GM19193 (cell line): Measurements from ENCODE around the gene RBM4.

Experiments used
- POLR2A ChIP-seq: IDR thresholded peaks from 4 replicates; pipeline ENCODE4 v1.6.1; 2011; ENCODE audit not compliant: insufficient read depth, insufficient read length; ENCODE audit errors: extremely low read depth

RBM4 gene

GRCh38 chr11:66637557-66638176 is 836 bp upstream of the RBM4 start:
- TF ChIP-seq POLR2A = no peak

GRCh38 chr11:66639066-66639813 is 737 bp downstream of the RBM4 start:
- no peak for TF ChIP-seq POLR2A

- TF ChIP-seq POLR2A = no peak
Observed at GRCh38 chr11:66641834-66642233, 3.3 kb downstream of the RBM4 start.

GRCh38 chr11:66643745-66644437 is 5.4 kb downstream of the RBM4 start:
- TF ChIP-seq POLR2A = no peak

GRCh38 chr11:66646828-66647227 is 8.3 kb downstream of the RBM4 start:
- no peak for TF ChIP-seq POLR2A

- no peak for TF ChIP-seq POLR2A
Observed at GRCh38 chr11:66649903-66650302, 11.4 kb downstream of the RBM4 start.

GRCh38 chr11:66651016-66651415 is 12.5 kb downstream of the RBM4 start:
- TF ChIP-seq POLR2A = no peak

- no peak for TF ChIP-seq POLR2A
Observed at GRCh38 chr11:66652651-66653050, 14.1 kb downstream of the RBM4 start.

- TF ChIP-seq POLR2A = no peak
Observed at GRCh38 chr11:66653123-66653522, 14.6 kb downstream of the RBM4 start.

GRCh38 chr11:66659763-66660162 is 21.3 kb downstream of the RBM4 start:
- TF ChIP-seq POLR2A = no peak

GRCh38 chr11:66663741-66664296 is 25.3 kb downstream of the RBM4 start:
- TF ChIP-seq POLR2A = no peak

GRCh38 chr11:66665369-66665768 is 26.9 kb downstream of the RBM4 start:
- TF ChIP-seq POLR2A = no peak

- TF ChIP-seq POLR2A = no peak
Observed at GRCh38 chr11:66670816-66671215, 32.3 kb downstream of the RBM4 start.

GRCh38 chr11:66674964-66675602 is 36.6 kb downstream of the RBM4 start:
- TF ChIP-seq POLR2A = no peak
